ENCODE measurements around the gene ACAD8.

- no peak for TF ChIP-seq POLR2A (IDR thresholded peaks at IDR 0.05)
- TF ChIP-seq CTCF (IDR thresholded peaks at IDR 0.05) = no peak
These were observed 24.0 kb downstream of the ACAD8 start for GRCh38 chr11:134277183-134278001.

Measured in testis (tissue), 2 donors.